K562 (cell line): ENCODE data around the gene YPEL1. TPM values are rescaled to one million over a fixed set of nuclear protein-coding genes. Genes with fewer than 3 reads are reported as not detected.
"Not testable (repeated sequence)": the region's sequence is repeated elsewhere in the genome, so short reads cannot be mapped to it uniquely, and the experiment has no call there.

Experiments
- ATAC-seq: fragments of 200-7000 bp; cut with Tn5 transposase; 3 replicates; pipeline ENCODE4 v1.9.1; 2020; ENCODE audit warnings: moderate library complexity
- BruUV-seq: library from RNA; stranded (reverse); fragments of 400-500 nt; replicated peaks from 2 replicates; lab custom pipeline; 2021; lab: Mats Ljungman, UMichigan
- CTCF ChIA-PET: fragments of 300-600 bp; formaldehyde crosslinking; extraction: SDS; loops from one replicate; lab custom pipeline; 2021; ENCODE audit warnings: low intra/inter-chr PET ratio; lab: Yijun Ruan, JAX
- POLR2A ChIA-PET: fragments of 300-600, 350-650 bp; sonication (Branson Sonifier 250); formaldehyde crosslinking; extraction: SDS; loops from one replicate; lab custom pipeline; 2021; ENCODE audit warnings: antibody characterized with exemption, inconsistent platforms; lab: Yijun Ruan, JAX
- DNase-seq, 4 experiments: peaks; one replicate each; pipeline versions ENCODE4 v3.0.0 to v3.0.0-alpha.2; 2011 to 2018; ENCODE audit warnings: low spot score in 3 of 4, mixed read lengths in 3 of 4; ENCODE audit errors: extremely low read depth in 1 of 4
- FAIRE-seq: peaks from 2 replicates; lab custom pipeline; 2011; peaks lifted over from hg19 to GRCh38; lab: Jason Lieb, UNC
- H2AFZ ChIP-seq: 2 replicates; pipeline ENCODE4 v1.6.0; 2011; ENCODE audit warnings: low read depth, low read length, control low read depth, inconsistent platforms
- H3K27ac ChIP-seq: fragments of 200-600 bp; 3 replicates; pipeline ENCODE4 v1.8.0; 2011; ENCODE audit warnings: low read depth, mild to moderate bottlenecking, control low read depth, inconsistent platforms, low read length, moderate library complexity, mixed read lengths; ENCODE audit errors: extremely low read depth
- H3K27me3 ChIP-seq, 2 experiments: fragments of 300-600 bp in 1 of 2; 2 replicates in 1 of 2; 3 replicates in 1 of 2; pipeline versions ENCODE4 v1.6.0 to v1.8.0; 2011; ENCODE audit warnings: inconsistent platforms in 2 of 2, low read length in 2 of 2, mild to moderate bottlenecking in 1 of 2, mixed read lengths in 1 of 2, moderate library complexity in 1 of 2; ENCODE audit not compliant: control insufficient read depth in 2 of 2, insufficient read depth in 2 of 2
- H3K36me3 ChIP-seq: fragments of 300-600 bp; 3 replicates; pipeline ENCODE4 v1.8.0; 2011; ENCODE audit warnings: mild to moderate bottlenecking, low read length, inconsistent platforms; ENCODE audit not compliant: control insufficient read depth, insufficient read depth
- H3K4me1 ChIP-seq, 2 experiments: fragments of 200-600 bp in 1 of 2; replicated peaks in 1 of 2; 2 replicates in 1 of 2; 3 replicates in 1 of 2; pipeline versions ENCODE4 v1.5.1 to v1.8.0; 2011; ENCODE audit warnings: inconsistent platforms in 2 of 2, low read length in 2 of 2, mild to moderate bottlenecking in 1 of 2, mixed read lengths in 1 of 2, moderate library complexity in 1 of 2; ENCODE audit not compliant: control insufficient read depth in 2 of 2, insufficient read depth in 2 of 2
- H3K4me2 ChIP-seq: 2 replicates; pipeline ENCODE4 v1.6.1; 2011; ENCODE audit warnings: low read length, control low read depth, inconsistent platforms, mixed read lengths; ENCODE audit not compliant: insufficient read depth
- H3K4me3 ChIP-seq: fragments of 200-600 bp; sonication (generic), shearing (Covaris generic); 2 replicates; pipeline ENCODE4 v1.5.1; 2016; ENCODE audit warnings: control low read depth, inconsistent platforms
- H3K79me2 ChIP-seq: fragments of 200-600 bp; 3 replicates; pipeline ENCODE4 v1.8.0; 2011; ENCODE audit warnings: low read length, inconsistent platforms; ENCODE audit not compliant: control insufficient read depth, insufficient read depth
- H3K9ac ChIP-seq, 2 experiments: 2 replicates each; pipeline versions ENCODE4 v1.6.0 to v1.6.1; 2011; ENCODE audit warnings: low read depth in 2 of 2, low read length in 2 of 2, control low read depth in 1 of 2, inconsistent platforms in 1 of 2, mild to moderate bottlenecking in 1 of 2, mixed read lengths in 1 of 2; ENCODE audit not compliant: insufficient read depth in 1 of 2
- H3K9me1 ChIP-seq: one replicate; pipeline ENCODE4 v1.6.0; 2011; ENCODE audit warnings: inconsistent platforms, mild to moderate bottlenecking, low read length, moderate library complexity; ENCODE audit not compliant: control insufficient read depth, insufficient read depth
- H3K9me3 ChIP-seq: replicated peaks from 2 replicates; pipeline ENCODE4 v1.5.1; 2011; ENCODE audit warnings: low read depth, low read length, inconsistent platforms; ENCODE audit not compliant: control insufficient read depth, insufficient read depth
- H4K20me1 ChIP-seq: replicated peaks from 2 replicates; pipeline ENCODE4 v1.6.1; 2011; ENCODE audit warnings: low read length, inconsistent platforms, mixed read lengths; ENCODE audit not compliant: control insufficient read depth, insufficient read depth
- ADNP ChIP-seq: fragments of 200-800 bp; sonication (Bioruptor generic); IDR thresholded peaks from 2 replicates; pipeline ENCODE4 v1.6.1; 2016; ENCODE audit warnings: missing genetic modification characterization, missing compliant biosample characterization
- FOXJ3 ChIP-seq: sonication (generic); formaldehyde crosslinking; IDR thresholded peaks from 2 replicates; pipeline ENCODE4 v1.4.0; 2020; ENCODE audit warnings: mild to moderate bottlenecking, missing genetic modification reagents
- GABPB1 ChIP-seq: sonication (generic); formaldehyde crosslinking; IDR thresholded peaks from 2 replicates; pipeline ENCODE4 v1.8.0; 2022; ENCODE audit warnings: mild to moderate bottlenecking, missing genetic modification reagents
- NR4A1 ChIP-seq, 2 experiments: fragments of 250-450 bp in 1 of 2; fragments of 450-650 bp in 1 of 2; sonication (Bioruptor Pico) in 1 of 2; IDR thresholded peaks; 2 replicates each; pipeline versions ENCODE4 v1.4.0 to v1.6.1; 2016 to 2020; ENCODE audit warnings: mild to moderate bottlenecking in 2 of 2, missing compliant biosample characterization in 1 of 2, missing genetic modification characterization in 1 of 2, moderate library complexity in 1 of 2
- WGBS: fragments of 100-300 bp; shearing (Covaris generic); methylation state at CpG from one replicate; pipeline ENCODE4 v1.1.6; 2016; ENCODE audit warnings: low coverage, mixed read lengths; ENCODE audit not compliant: insufficient coverage; ENCODE audit errors: missing lambda C conversion rate; 5-methylcytosine and 5-hydroxymethylcytosine counted together
- in situ Hi-C: fragments of 300-500 bp; cut with MboI; formaldehyde crosslinking; loops from 4 replicates; pipeline ENCODE4 v1.15.0; 2018; ENCODE audit warnings: inconsistent platforms, mixed read lengths
- intact Hi-C: fragments of 100-400 bp; cut with micrococcal nuclease; formaldehyde crosslinking; loops from 2 replicates; pipeline ENCODE4 v1.14.2; 2022
- polyA plus RNA-seq, 8 experiments: library from polyadenylated mRNA; depleted of rRNA in 4 of 8; stranded (reverse) in 5 of 8; unstranded in 3 of 8; fragments of >200 nt; fragmentation: Nextera tagmentation in 2 of 8; fragmentation: Illumina TruSeq in 1 of 8; extraction: Ambion mirVana in 2 of 8; extraction: Trizol in 1 of 8; gene quantifications; 2 replicates each; pipeline versions ENCODE4 v1.2.1 to v1.2.3, GENCODE V29; 2011 to 2014; ENCODE audit warnings: inconsistent platforms in 1 of 8, missing spikeins in 1 of 8
- total RNA-seq, 7 experiments: library from RNA; depleted of rRNA in 6 of 7; stranded (reverse); fragments of >200 nt in 6 of 7; fragmentation: Illumina TruSeq in 2 of 7; extraction: Trizol in 2 of 7; gene quantifications; 2 replicates each; pipeline versions ENCODE4 v1.2.1 to v1.2.3, GENCODE V29; 2011 to 2021; ENCODE audit warnings: low replicate concordance in 1 of 7
- TF ChIP-seq, protein P1 (sequence below), 3 experiments: fragments of 200-800 bp in 1 of 3; sonication (Bioruptor generic) in 1 of 3; sonication (generic) in 1 of 3; formaldehyde crosslinking in 1 of 3; IDR thresholded peaks; 2 replicates each; pipeline versions ENCODE4 v1.6.1 to v1.8.0; 2016 to 2022; ENCODE audit warnings: mild to moderate bottlenecking in 2 of 3, missing compliant biosample characterization in 2 of 3, missing genetic modification characterization in 2 of 3, missing genetic modification reagents in 1 of 3
- TF ChIP-seq, protein P2 (sequence below): sonication (generic); formaldehyde crosslinking; IDR thresholded peaks from 2 replicates; pipeline ENCODE4 v1.9.0; 2022; ENCODE audit warnings: mild to moderate bottlenecking, missing genetic modification reagents

YPEL1 gene
- total and polyA plus RNA-seq, 9 of the 15 experiments (the other 6 are each of a cell fraction or from before 2014, with no cell fraction given) = 0.07 to 2.2 (median 0.46) TPM

- TF ChIP-seq, protein P1, sequence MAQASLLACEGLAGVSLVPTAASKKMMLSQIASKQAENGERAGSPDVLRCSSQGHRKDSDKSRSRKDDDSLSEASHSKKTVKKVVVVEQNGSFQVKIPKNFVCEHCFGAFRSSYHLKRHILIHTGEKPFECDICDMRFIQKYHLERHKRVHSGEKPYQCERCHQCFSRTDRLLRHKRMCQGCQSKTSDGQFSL (CRISPR knock-in tag; IDR thresholded peaks at IDR 0.05) = not testable (repeated sequence)
- TF ChIP-seq, protein P1 (tag; IDR thresholded peaks at IDR 0.05) = 0 out of 4 replicates have a peak, but pooled peaks of 1 of the 2 experiments have one; percentile 35
- TF ChIP-seq ADNP = peak; percentile 57; the same call in 1 of the 2 replicates
- TF ChIP-seq, all 486 proteins: peak for 10; not testable (repeated sequence) for 476
These were observed 11.1 kb downstream of the YPEL1 start (continued) for GRCh38 chr22:21724496-21724895.

DNA sequence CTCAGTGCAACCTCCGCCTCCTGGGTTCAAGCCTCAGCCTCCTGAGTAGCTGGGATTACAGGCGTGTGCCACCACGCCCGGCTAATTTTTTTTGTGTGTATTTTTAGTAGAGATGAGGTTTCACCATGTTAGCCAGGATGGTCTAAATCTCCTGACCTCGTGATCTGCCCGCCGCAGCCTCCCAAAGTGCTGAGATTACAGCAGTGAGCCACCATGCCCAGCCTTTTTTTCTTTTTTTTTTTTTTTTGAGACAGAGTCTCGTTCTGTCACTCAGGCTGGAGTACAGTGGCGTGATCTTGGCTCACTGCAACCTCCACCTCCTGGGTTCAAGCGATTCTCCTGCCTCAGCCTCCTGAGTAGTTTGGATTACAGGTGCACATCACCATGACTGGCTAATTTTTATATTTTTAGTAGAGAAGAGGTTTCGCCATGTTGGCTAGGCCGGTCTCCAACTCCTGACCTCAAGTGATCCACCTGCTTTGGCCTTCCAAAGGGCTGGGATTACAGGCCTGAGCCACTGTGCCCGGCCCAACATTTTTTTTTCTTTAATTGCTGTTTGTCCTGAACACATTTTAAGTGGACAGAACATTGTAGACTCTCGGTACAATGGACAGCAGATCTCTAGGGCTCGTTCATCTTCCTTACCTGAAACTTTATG, 14.3 kb downstream of the YPEL1 start:
- BruUV-seq, in situ Hi-C loops, CTCF ChIA-PET: not testable (repeated sequence)

More for the DNA sequence above, 14.3 kb downstream of the YPEL1 start:
- TF ChIP-seq, protein P2, sequence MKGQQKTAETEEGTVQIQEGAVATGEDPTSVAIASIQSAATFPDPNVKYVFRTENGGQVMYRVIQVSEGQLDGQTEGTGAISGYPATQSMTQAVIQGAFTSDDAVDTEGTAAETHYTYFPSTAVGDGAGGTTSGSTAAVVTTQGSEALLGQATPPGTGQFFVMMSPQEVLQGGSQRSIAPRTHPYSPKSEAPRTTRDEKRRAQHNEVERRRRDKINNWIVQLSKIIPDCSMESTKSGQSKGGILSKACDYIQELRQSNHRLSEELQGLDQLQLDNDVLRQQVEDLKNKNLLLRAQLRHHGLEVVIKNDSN (CRISPR knock-in tag) = 0 out of 2 replicates have a peak, but pooled peaks have one; percentile 13
- 0 out of 2 replicates have a peak, but pooled peaks have one; percentile 17 for TF ChIP-seq GABPB1 (CRISPR knock-in tag)
- 0 out of 2 replicates have a peak, but pooled peaks have one; percentile 17 for TF ChIP-seq FOXJ3 (CRISPR knock-in tag)
- TF ChIP-seq NR4A1 (CRISPR knock-in tag; IDR thresholded peaks at IDR 0.05) = 0 out of 2 replicates have a peak, but pooled peaks have one; percentile 4
- H3K4me3 ChIP-seq; FAIRE-seq; intact Hi-C loops; H3K9ac ChIP-seq; H3K79me2 ChIP-seq; H3K36me3 ChIP-seq; H3K9me3 ChIP-seq; H3K27ac ChIP-seq; H3K4me2 ChIP-seq; ATAC-seq; H3K9me1 ChIP-seq; DNase-seq; H2AFZ ChIP-seq; H3K4me1 ChIP-seq; TF ChIP-seq NR4A1 (tag; IDR thresholded peaks at IDR 0.05): not testable (repeated sequence)
- POLR2A ChIA-PET = interaction anchor here (0.6 to 5.0 kb wide), 8 partner anchors 12 to 166 kb away, joined by 3 to 26 read pairs (median 4); partner anchors contain the start of gene MAPK1
- Histone ChIP-seq H3K27me3 (peaks cover 30 to 57% of the 10 kb centered on the region in 2 experiments), H4K20me1 (peaks cover 15% of the 10 kb centered on the region; the same call in 1 of the 2 replicates)
- WGBS = 27% methylated on average over 15 of the region's 15 CpGs
